ENCODE data around the gene MYO18B.

The MYO18B gene

GRCh38 chr22:25911243-25911972 lies 169.4 kb downstream of the MYO18B start:
- DNase-seq = no peak

- no peak for DNase-seq
Observed at GRCh38 chr22:25919452-25919851, 177.5 kb downstream of the MYO18B start.

- DNase-seq = no peak
Observed at GRCh38 chr22:25922141-25922540, 180.2 kb downstream of the MYO18B start.

- DNase-seq = no peak
Observed at GRCh38 chr22:25923914-25924313, 181.9 kb downstream of the MYO18B start.

- no peak for DNase-seq
Observed at GRCh38 chr22:25928038-25928437, 186.1 kb downstream of the MYO18B start.

GRCh38 chr22:25929321-25929878 lies 187.4 kb downstream of the MYO18B start:
- DNase-seq = no peak

GRCh38 chr22:25930083-25930482 lies 188.1 kb downstream of the MYO18B start:
- DNase-seq = no peak

GRCh38 chr22:25930788-25931310 lies 188.9 kb downstream of the MYO18B start:
- no peak for DNase-seq

- no peak for DNase-seq
Observed at GRCh38 chr22:25933158-25933788, 191.3 kb downstream of the MYO18B start.

GRCh38 chr22:25935266-25936058 lies 193.5 kb downstream of the MYO18B start:
- DNase-seq = no peak

- no peak for DNase-seq
Observed at GRCh38 chr22:25938151-25938550, 196.2 kb downstream of the MYO18B start.

- DNase-seq = no peak
Observed at GRCh38 chr22:25939384-25939783, 197.4 kb downstream of the MYO18B start.

GRCh38 chr22:25940479-25940878 lies 198.5 kb downstream of the MYO18B start:
- DNase-seq = no peak

- no peak for DNase-seq
Observed at GRCh38 chr22:25941365-25941960, 199.5 kb downstream of the MYO18B start.

GRCh38 chr22:25942115-25942855 lies 200.3 kb downstream of the MYO18B start:
- DNase-seq = no peak

- DNase-seq = no peak
Observed at GRCh38 chr22:25942856-25943411, 200.9 kb downstream of the MYO18B start.

GRCh38 chr22:25950111-25950510 lies 208.1 kb downstream of the MYO18B start:
- DNase-seq = no peak

GRCh38 chr22:25953276-25953675 lies 211.3 kb downstream of the MYO18B start:
- DNase-seq = no peak

GRCh38 chr22:25953919-25954318 lies 211.9 kb downstream of the MYO18B start:
- no peak for DNase-seq

GRCh38 chr22:25955323-25955722 lies 213.3 kb downstream of the MYO18B start:
- DNase-seq = no peak

- DNase-seq = no peak
Observed at GRCh38 chr22:25956801-25957200, 214.8 kb downstream of the MYO18B start.

Data from activated gamma-delta T cell treated with Interleukin-2 at 50 U/mL for 16 hours (primary cell).